ENCODE results near the gene DPP6. TPM values are rescaled to one million over a fixed set of nuclear protein-coding genes. Genes with fewer than 3 reads are reported as not detected.
"Not testable (repeated sequence)": the region's sequence is repeated elsewhere in the genome, so short reads cannot be mapped to it uniquely, and the experiment has no call there.

DPP6 gene
- total RNA-seq, 1 donor from 2014 or later: 2.2 TPM

- DNase-seq (ENCODE audit: low read depth, low spot score): not testable (repeated sequence)
Measured at GRCh38 chr7:154095201-154095600, 43.0 kb downstream of the DPP6 start.

GRCh38 chr7:154105063-154105462 lies 52.9 kb downstream of the DPP6 start:
- H3K27ac Mint-ChIP-seq (ENCODE audit: unreplicated experiment); H3K9me3 Mint-ChIP-seq; DNase-seq (ENCODE audit: low read depth, low spot score); H3K4me3 Mint-ChIP-seq; H3K4me1 Mint-ChIP-seq; H3K36me3 Mint-ChIP-seq (ENCODE audit: low read depth); H3K27me3 Mint-ChIP-seq (ENCODE audit: low read depth): not testable (repeated sequence)

More at GRCh38 chr7:154095201-154095600, 43.0 kb downstream of the DPP6 start:
- H3K9me3 Mint-ChIP-seq; H3K27me3 Mint-ChIP-seq (ENCODE audit: low read depth); H3K27ac Mint-ChIP-seq (ENCODE audit: unreplicated experiment); H3K36me3 Mint-ChIP-seq (ENCODE audit: low read depth); H3K4me3 Mint-ChIP-seq; H3K4me1 Mint-ChIP-seq: not testable (repeated sequence)
- TF ChIP-seq, protein P1, sequence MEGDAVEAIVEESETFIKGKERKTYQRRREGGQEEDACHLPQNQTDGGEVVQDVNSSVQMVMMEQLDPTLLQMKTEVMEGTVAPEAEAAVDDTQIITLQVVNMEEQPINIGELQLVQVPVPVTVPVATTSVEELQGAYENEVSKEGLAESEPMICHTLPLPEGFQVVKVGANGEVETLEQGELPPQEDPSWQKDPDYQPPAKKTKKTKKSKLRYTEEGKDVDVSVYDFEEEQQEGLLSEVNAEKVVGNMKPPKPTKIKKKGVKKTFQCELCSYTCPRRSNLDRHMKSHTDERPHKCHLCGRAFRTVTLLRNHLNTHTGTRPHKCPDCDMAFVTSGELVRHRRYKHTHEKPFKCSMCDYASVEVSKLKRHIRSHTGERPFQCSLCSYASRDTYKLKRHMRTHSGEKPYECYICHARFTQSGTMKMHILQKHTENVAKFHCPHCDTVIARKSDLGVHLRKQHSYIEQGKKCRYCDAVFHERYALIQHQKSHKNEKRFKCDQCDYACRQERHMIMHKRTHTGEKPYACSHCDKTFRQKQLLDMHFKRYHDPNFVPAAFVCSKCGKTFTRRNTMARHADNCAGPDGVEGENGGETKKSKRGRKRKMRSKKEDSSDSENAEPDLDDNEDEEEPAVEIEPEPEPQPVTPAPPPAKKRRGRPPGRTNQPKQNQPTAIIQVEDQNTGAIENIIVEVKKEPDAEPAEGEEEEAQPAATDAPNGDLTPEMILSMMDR (conservative IDR thresholded peaks at IDR 0.05): peak; percentile 13

GRCh38 chr7:154109615-154110014 lies 57.4 kb downstream of the DPP6 start:
- H3K27me3 Mint-ChIP-seq (ENCODE audit: low read depth); H3K27ac Mint-ChIP-seq (ENCODE audit: unreplicated experiment); H3K4me1 Mint-ChIP-seq; H3K4me3 Mint-ChIP-seq; DNase-seq (ENCODE audit: low read depth, low spot score); H3K9me3 Mint-ChIP-seq; H3K36me3 Mint-ChIP-seq (ENCODE audit: low read depth): not testable (repeated sequence)

GRCh38 chr7:154113732-154114351 lies 61.6 kb downstream of the DPP6 start:
- not testable (repeated sequence) for H3K36me3 Mint-ChIP-seq (ENCODE audit: low read depth); H3K27me3 Mint-ChIP-seq (ENCODE audit: low read depth); H3K9me3 Mint-ChIP-seq; H3K4me1 Mint-ChIP-seq; H3K4me3 Mint-ChIP-seq; H3K27ac Mint-ChIP-seq (ENCODE audit: unreplicated experiment); DNase-seq (ENCODE audit: low read depth, low spot score)

DNA sequence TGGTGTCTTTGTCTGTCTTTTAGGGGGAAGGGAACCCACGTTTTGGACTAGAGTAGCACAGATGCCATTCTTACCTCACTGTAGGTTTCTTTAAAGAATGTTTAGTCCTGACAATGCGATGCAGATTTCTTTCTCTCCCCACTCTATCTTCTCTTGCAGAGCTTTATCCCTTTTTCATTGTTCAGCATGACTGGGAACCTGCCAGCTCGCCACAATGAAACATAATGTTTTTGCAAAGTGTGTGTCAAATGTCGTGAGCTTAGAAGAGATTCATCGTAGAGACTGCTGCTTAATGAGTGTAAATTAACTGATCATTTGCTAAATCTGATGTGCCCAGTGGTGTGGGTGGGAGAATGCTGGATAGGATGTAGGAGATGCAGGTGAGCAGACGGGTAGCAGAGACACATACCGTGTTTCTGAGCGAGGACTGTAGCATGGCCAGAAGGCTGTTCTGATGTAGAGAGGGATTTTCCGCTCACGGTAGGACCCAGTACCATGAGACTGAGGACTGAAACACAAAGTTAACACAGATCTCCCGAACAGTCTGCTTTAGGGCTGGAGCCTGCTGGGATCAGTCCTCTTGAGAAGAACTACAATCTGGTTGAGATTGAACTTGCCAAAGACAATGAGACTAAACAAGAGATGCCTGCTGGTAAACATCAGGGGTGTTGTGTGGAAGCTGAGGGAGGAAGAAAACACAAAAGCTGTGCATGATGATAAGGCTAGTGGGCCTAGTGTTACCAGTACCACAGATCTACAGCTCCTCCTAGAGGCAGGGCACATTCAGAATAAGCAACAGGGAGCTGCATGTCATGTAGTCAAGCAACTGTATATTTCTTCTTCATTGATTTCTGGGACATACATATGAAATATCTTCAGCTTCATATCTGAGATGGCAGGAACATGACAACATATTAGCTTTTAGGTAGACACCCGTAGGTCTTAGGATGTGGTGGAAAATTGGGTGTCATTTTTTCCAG lies 65.5 kb downstream of the DPP6 start:
- H3K4me3 Mint-ChIP-seq; H3K27me3 Mint-ChIP-seq (ENCODE audit: low read depth); H3K36me3 Mint-ChIP-seq (ENCODE audit: low read depth); H3K27ac Mint-ChIP-seq (ENCODE audit: unreplicated experiment); H3K9me3 Mint-ChIP-seq; DNase-seq (ENCODE audit: low read depth, low spot score); H3K4me1 Mint-ChIP-seq: not testable (repeated sequence)

GRCh38 chr7:154120825-154121224 lies 68.6 kb downstream of the DPP6 start:
- H3K9me3 Mint-ChIP-seq; H3K27ac Mint-ChIP-seq (ENCODE audit: unreplicated experiment); H3K36me3 Mint-ChIP-seq (ENCODE audit: low read depth); DNase-seq (ENCODE audit: low read depth, low spot score); H3K4me3 Mint-ChIP-seq; H3K27me3 Mint-ChIP-seq (ENCODE audit: low read depth); H3K4me1 Mint-ChIP-seq: not testable (repeated sequence)

DNA sequence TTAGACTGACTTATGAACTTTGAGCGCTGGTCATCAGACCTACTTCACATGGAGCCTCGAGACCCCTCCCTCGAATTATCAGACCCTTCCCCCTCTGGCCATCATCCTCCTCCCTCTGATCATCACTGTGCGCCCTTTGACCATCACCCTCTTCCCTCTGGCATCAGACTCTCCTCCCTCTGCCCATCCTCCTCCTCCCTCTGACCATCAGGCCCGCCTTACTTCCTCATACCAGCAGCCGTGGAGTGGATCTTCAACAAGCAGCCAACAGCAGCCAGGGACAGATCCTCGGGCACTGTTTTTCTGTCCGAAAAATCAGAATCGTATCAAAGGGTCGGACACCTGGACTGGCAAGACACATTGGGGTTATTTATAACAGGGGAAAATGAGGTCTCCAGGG lies 70.5 kb downstream of the DPP6 start:
- not testable (repeated sequence) for H3K27ac Mint-ChIP-seq (ENCODE audit: unreplicated experiment); H3K4me1 Mint-ChIP-seq; H3K9me3 Mint-ChIP-seq; H3K36me3 Mint-ChIP-seq (ENCODE audit: low read depth); DNase-seq (ENCODE audit: low read depth, low spot score); H3K27me3 Mint-ChIP-seq (ENCODE audit: low read depth); H3K4me3 Mint-ChIP-seq

DNA sequence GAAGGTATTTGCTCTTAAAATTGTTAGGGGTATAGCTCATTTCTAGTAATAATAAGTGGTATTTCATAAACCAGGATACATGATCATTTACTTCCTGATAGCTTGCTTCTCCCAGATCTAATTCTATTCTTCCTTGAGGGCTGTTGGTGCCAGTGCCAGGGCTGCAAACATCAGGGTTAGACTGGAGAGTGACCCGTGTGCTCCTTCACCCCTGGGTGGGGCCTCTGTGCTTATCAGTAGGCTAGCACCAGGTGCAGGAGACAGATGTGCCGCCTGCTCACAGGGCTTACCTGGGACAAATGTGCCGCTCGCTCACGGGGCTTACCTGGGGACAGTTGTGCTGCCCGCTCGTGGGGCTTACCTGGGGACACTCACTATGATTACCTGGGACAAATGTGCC lies 71.2 kb downstream of the DPP6 start:
- not testable (repeated sequence) for H3K4me3 Mint-ChIP-seq; H3K36me3 Mint-ChIP-seq (ENCODE audit: low read depth); H3K27me3 Mint-ChIP-seq (ENCODE audit: low read depth); DNase-seq (ENCODE audit: low read depth, low spot score); H3K4me1 Mint-ChIP-seq; H3K9me3 Mint-ChIP-seq; H3K27ac Mint-ChIP-seq (ENCODE audit: unreplicated experiment)

- DNase-seq (ENCODE audit: low read depth, low spot score); H3K9me3 Mint-ChIP-seq; H3K27me3 Mint-ChIP-seq (ENCODE audit: low read depth); H3K36me3 Mint-ChIP-seq (ENCODE audit: low read depth); H3K27ac Mint-ChIP-seq (ENCODE audit: unreplicated experiment); H3K4me1 Mint-ChIP-seq; H3K4me3 Mint-ChIP-seq: not testable (repeated sequence)
Measured at GRCh38 chr7:154129142-154129541, 76.9 kb downstream of the DPP6 start.

GRCh38 chr7:154132617-154133016 lies 80.4 kb downstream of the DPP6 start:
- not testable (repeated sequence) for DNase-seq (ENCODE audit: low read depth, low spot score); H3K4me1 Mint-ChIP-seq; H3K27ac Mint-ChIP-seq (ENCODE audit: unreplicated experiment); H3K4me3 Mint-ChIP-seq; H3K36me3 Mint-ChIP-seq (ENCODE audit: low read depth); H3K9me3 Mint-ChIP-seq; H3K27me3 Mint-ChIP-seq (ENCODE audit: low read depth)

DNA sequence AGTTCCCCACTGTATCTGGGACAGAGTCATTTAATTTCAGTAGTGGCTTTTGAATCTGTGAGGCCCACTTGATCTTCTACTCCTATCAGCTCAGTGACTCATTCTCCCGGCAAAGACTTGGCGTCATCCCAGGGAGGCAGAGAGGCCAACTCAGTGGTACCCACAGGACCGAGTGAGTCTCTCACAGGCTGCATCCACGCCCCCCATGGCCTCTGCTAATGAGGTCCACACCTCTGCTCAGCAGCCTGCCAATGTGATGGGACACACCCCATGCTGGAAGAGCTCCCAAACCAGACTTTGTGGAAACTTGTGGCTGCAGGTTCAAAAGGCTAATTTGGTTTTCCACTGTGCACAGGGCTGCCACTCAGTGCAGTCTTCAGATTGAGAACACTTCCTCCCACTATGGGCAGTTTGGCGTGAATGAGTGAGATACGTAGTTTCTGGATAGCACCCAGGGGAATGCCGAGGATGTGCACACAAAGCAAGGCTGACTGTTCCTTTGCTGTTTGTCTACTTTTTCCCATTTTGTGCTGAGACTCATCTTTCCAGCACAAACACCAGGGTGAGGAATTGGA lies 81.6 kb downstream of the DPP6 start:
- not testable (repeated sequence) for H3K4me1 Mint-ChIP-seq, H3K9me3 Mint-ChIP-seq

GRCh38 chr7:154134698-154135097 lies 82.5 kb downstream of the DPP6 start:
- H3K4me1 Mint-ChIP-seq; DNase-seq (ENCODE audit: low read depth, low spot score); H3K36me3 Mint-ChIP-seq (ENCODE audit: low read depth); H3K4me3 Mint-ChIP-seq; H3K27ac Mint-ChIP-seq (ENCODE audit: unreplicated experiment); H3K9me3 Mint-ChIP-seq; H3K27me3 Mint-ChIP-seq (ENCODE audit: low read depth): not testable (repeated sequence)

More for the DNA sequence above, 81.6 kb downstream of the DPP6 start:
- H3K4me3 Mint-ChIP-seq; DNase-seq (ENCODE audit: low read depth, low spot score); H3K36me3 Mint-ChIP-seq (ENCODE audit: low read depth); H3K27ac Mint-ChIP-seq (ENCODE audit: unreplicated experiment); H3K27me3 Mint-ChIP-seq (ENCODE audit: low read depth): not testable (repeated sequence)
